HG03159 (cell line): Measurements from ENCODE around the gene ARR3.
A peak's percentile ranks its signal among the peaks of the same experiment; 100 is the strongest.
"Not testable (repeated sequence)": the region's sequence is repeated elsewhere in the genome, so short reads cannot be mapped to it uniquely, and the experiment has no call there.

Source experiments
- ATAC-seq: cut with Tn5 transposase; IDR thresholded peaks from one replicate; pipeline ENCODE4 v1.9.1; 2021; ENCODE audit warnings: mild to moderate bottlenecking, moderate library complexity; ENCODE audit not compliant: unreplicated experiment

Gene ARR3

DNA sequence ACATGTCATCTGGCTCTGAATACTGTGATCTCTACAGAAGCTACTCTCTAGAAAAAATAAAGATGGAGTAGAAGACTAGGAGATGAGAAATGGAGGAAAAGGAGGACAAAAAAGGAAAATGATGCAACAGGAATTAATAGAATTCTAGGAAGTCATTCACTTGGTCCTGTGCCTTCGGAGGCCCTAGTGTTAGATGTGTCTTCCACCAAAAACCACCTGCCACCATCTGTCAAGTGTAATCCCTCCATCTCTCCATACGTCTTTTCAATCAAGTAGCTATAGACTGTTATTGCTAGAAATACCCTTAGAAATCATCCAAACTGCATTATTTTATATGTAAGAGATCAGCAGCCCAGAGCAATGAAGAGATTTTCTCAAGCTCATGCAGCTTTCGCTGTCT, 10.9 kb downstream of the ARR3 start:
- no peak for ATAC-seq

- ATAC-seq = no peak
These were observed 12.4 kb downstream of the ARR3 start for GRCh38 chrX:70280573-70280972.

DNA sequence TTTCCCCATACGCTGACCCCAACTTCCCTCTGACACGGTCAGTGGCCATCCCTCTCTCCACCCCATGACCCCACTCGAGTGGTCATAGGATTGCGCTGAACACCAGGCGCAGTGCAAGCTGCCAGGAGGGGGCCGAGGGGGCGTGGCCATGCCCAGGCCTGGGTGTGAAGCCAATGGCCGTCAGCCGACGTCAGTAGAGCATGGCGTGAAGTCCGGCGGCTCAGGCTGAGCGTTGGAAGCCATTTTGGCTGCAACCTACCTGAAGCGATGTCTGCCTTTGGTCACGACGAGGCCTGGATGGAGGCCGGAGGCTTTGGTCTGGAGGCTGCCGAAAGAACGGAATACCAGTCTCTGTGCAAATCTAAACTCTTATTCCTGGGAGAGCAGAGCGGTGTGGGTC, 13.8 kb downstream of the ARR3 start, which contains the start of gene RAB41:
Gene RAB41 (plus strand): TSS at position 222 of the 400 bp plus-strand sequence. CDS start 46 bp downstream, at position 268.
- no peak for ATAC-seq

- ATAC-seq = no peak
These were observed 21.1 kb downstream of the ARR3 start for GRCh38 chrX:70289168-70289792.

GRCh38 chrX:70289793-70290770, 21.9 kb downstream of the ARR3 start, which contains the start of the genes KIF4A and PDZD11:
Gene KIF4A (plus strand): TSS chrX:70290104. CDS start chrX:70290459, 355 bp downstream.
Gene PDZD11 (minus strand): TSS chrX:70289927. CDS start chrX:70289341, 586 bp downstream.
- peak; percentile 96 for ATAC-seq

- no peak for ATAC-seq
These were observed 24.7 kb downstream of the ARR3 start for GRCh38 chrX:70292788-70293187.

DNA sequence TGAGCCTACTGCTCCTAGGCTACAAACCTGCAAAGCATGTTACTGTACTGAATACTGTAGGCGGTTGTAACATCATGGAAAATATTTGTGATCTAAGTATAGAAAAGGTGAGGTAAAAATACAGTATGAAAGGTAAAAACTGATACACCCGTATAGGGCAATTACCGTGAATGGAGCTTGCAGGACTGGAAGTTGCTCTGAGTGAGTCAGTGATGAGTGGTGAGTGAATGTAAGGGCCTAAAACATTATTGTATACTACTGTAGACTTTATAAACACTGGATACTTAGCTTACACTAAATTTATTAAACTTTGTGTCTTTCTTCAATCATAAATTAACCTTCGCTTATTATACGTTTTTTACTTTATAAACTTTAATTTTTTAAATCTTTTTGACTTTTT, 25.5 kb downstream of the ARR3 start:
- ATAC-seq = no peak

DNA sequence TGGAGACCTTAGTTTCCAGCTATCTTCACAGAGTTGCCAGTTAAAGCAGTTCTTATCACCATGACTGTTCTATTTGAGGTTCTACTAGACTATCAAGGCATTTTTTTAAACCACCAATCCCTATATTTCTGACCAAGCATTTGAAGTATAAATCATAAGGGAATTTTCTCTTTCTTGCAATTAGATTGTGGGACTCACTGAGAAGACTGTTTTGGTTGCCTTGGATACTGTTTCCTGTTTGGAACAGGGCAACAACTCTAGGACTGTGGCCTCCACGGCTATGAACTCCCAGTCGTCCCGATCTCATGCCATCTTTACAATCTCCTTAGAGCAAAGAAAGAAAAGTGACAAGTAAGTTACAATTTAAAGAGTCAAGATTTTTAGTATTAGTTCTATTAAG, 33.6 kb downstream of the ARR3 start:
- ATAC-seq = no peak

DNA sequence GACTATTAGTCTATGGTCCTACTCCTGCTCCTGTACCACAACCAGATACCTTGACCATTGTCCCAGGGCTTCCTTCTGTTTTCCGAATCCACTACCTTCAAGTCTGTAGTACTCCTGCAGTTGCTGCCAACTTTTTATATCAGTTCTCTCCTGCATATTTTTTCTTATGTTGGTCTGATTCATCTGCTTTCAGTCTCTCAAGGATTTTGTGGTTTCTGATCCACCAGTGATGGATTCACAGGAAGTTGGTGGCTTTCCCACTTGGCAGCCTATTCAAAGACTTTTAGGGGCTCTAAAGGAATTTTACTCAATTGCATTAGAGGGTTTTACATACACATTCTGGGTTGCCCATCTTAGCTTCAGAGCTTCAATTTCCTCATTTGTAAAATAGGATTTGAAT, 45.4 kb downstream of the ARR3 start:
- ATAC-seq = no peak

DNA sequence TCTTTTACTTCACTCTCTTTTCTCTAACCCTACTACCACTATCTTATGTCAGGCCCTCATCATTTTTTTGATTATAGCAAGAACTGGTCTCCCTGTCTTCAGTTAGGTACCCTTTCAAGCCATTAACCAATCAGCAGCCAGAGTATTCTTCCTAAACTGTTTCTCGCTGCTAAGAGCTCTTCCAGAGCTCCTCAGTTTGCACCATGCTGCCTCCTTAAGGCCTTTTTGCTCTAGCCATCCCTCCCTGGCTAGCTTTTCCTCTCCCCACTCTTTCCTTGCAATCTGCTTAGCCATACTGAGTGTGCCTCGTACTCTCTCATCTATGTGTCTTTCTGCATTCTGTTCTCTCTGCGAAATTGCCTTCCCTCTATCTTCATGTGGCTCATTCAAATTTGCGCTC, 54.6 kb downstream of the ARR3 start:
- ATAC-seq = no peak

GRCh38 chrX:70323628-70324027, 55.5 kb downstream of the ARR3 start:
- ATAC-seq = not testable (repeated sequence)

GRCh38 chrX:70324326-70324725, 56.2 kb downstream of the ARR3 start:
- no peak for ATAC-seq

GRCh38 chrX:70331161-70331560, 63.0 kb downstream of the ARR3 start:
- no peak for ATAC-seq
